Measurements from ENCODE around the gene ZNF524. TPM values are rescaled to one million over a fixed set of nuclear protein-coding genes. Genes with fewer than 3 reads are reported as not detected.

Gene ZNF524
- polyA plus RNA-seq, 1 of the 3 experiments (the other 2 are of a cell fraction): 7.3 TPM

GRCh38 chr19:55619286-55619685 is 19.2 kb downstream of the ZNF524 start:
- Histone ChIP-seq H3K4me2 (no peak overlapping the region), H3K9me2 (no peaks in the 10 kb centered on the region), H3K27me3 (ENCODE audit: insufficient read depth) (no peaks in the 10 kb centered on the region), H3K27ac (ENCODE audit: low read depth in 2 of 2, low read length in 1 of 2) (no peak overlapping the region), H3K4me1 (ENCODE audit: control insufficient read depth in 1 of 2, insufficient read depth in 2 of 2, low read depth in 1 of 2, low read length in 1 of 2) (peaks cover 0 to 2% of the 10 kb centered on the region in 2 experiments; a peak in 1 of 4 replicates), H3K79me2 (ENCODE audit: insufficient read depth) (peaks cover 11% of the 10 kb centered on the region; the same call in 1 of the 2 replicates), H3F3A (replicated peaks; ENCODE audit: insufficient read depth) (peaks cover 12% of the 10 kb centered on the region), H3K9ac (no peak overlapping the region), H3K9me3 (no peaks in the 10 kb centered on the region), H3K36me3 (replicated peaks in 1 of 2; ENCODE audit: control insufficient read depth in 1 of 2, insufficient read depth in 2 of 2, low read length in 1 of 2) (peaks cover 0 to 29% of the 10 kb centered on the region in 2 experiments), H4K20me1 (ENCODE audit: insufficient read depth) (no peaks in the 10 kb centered on the region), H2AFZ (ENCODE audit: low read depth) (no peak overlapping the region), H3K4me3 (ENCODE audit: low read depth in 2 of 2, low read length in 1 of 2) (no peak overlapping the region)
- TF ChIP-seq RCOR1 (IDR thresholded peaks at IDR 0.05; ENCODE audit: low read length): no peak
- TF ChIP-seq REST (IDR thresholded peaks at IDR 0.05; ENCODE audit: low read depth, low read length): no peak
- no peak for TF ChIP-seq IRF3 (IDR thresholded peaks at IDR 0.05; ENCODE audit: low read depth, low read length)
- TF ChIP-seq FOXJ3 (CRISPR knock-in tag; IDR thresholded peaks at IDR 0.05): no peak
- no peak for TF ChIP-seq MXI1 (IDR thresholded peaks at IDR 0.05; ENCODE audit: low read depth, low read length)
- no peak for TF ChIP-seq RAD21 (IDR thresholded peaks at IDR 0.05; ENCODE audit: low read length)
- TF ChIP-seq TCF12 (IDR thresholded peaks at IDR 0.05): no peak
- no peak for TF ChIP-seq PBX3 (IDR thresholded peaks at IDR 0.05)
- TF ChIP-seq RFX5 (IDR thresholded peaks at IDR 0.05; ENCODE audit: low read length): no peak
- no peak for TF ChIP-seq MAX (IDR thresholded peaks at IDR 0.05; ENCODE audit: low read depth)
- TF ChIP-seq GATA2 (CRISPR knock-in tag; IDR thresholded peaks at IDR 0.05): no peak
- TF ChIP-seq MEF2A (IDR thresholded peaks at IDR 0.05; ENCODE audit: borderline replicate concordance, low read depth): no peak
- TF ChIP-seq JUND (IDR thresholded peaks at IDR 0.05): no peak
- TF ChIP-seq FOXM1 (IDR thresholded peaks at IDR 0.05; ENCODE audit: low read depth): no peak
- no peak for TF ChIP-seq ZBTB33 (IDR thresholded peaks at IDR 0.05; ENCODE audit: borderline replicate concordance, low read depth)
- TF ChIP-seq TEAD4 (IDR thresholded peaks at IDR 0.05; ENCODE audit: borderline replicate concordance, insufficient read depth): no peak
- TF ChIP-seq USF2 (IDR thresholded peaks at IDR 0.05; ENCODE audit: borderline replicate concordance, low read depth, low read length): no peak
- WGBS (ENCODE audit: low lambda C conversion rate): 95% methylated on average over 3 of the region's 3 CpGs
- CTCF ChIA-PET: interaction anchor here (1.2 to 6.7 kb wide), 4 partner anchors 10 to 478 kb away, joined by 3 to 40 read pairs (median 4); no protein-coding TSS in a partner anchor
- no peak for DNase-seq
- POLR2A ChIA-PET: interaction anchor here (1.0 to 3.1 kb wide), 2 partner anchors 11 to 13 kb away, joined by 5 to 10 read pairs; partner anchors contain the start of gene ZNF865
